Measurements from ENCODE around the gene LDLRAD2. TPM values are rescaled to one million over a fixed set of nuclear protein-coding genes. Genes with fewer than 3 reads are reported as not detected.

The LDLRAD2 gene
- total and polyA plus RNA-seq, 2 of the 8 experiments (the other 6 are each of a cell fraction or from before 2014, with no cell fraction given) = 0.48 to 0.74 TPM

GRCh38 chr1:21815724-21816321 lies 3.8 kb downstream of the LDLRAD2 start (continued):
- no peak for TF ChIP-seq CHD7 (IDR thresholded peaks at IDR 0.05; ENCODE audit: insufficient replicate concordance, low read length)

Measured in H1 (cell line).